Activated T-cell treated with anti-CD3 and anti-CD28 coated beads, Interleukin-2, amount 50 U/mL, for 1 hour (primary cell): Measurements from ENCODE around the gene SEMA5A.

Experiments used
- DNase-seq: peaks from one replicate; pipeline ENCODE4 v3.0.0-alpha.2; 2020

The SEMA5A gene

DNA sequence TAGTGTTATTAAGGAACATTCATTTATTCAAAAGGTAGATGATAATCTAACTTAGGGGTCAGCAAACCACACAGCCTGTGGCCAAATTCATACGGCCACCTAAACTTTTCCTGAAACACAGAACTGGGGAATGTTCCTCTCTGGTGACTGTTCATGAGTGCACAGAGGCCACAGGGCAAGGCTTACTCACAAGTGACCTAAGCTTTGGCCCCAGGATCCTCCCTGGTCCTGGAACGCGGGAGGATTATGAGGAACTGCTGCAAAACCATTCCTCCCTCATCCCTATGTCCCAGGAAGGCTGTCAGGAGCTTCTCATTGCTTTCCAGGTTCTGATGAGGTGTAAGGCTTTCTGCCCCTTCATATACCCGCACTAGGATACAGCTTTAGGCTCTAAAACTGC, 397.6 kb downstream of the SEMA5A start:
- no peak for DNase-seq

- DNase-seq = no peak
Observed at GRCh38 chr5:9140711-9141110, 405.2 kb downstream of the SEMA5A start.

- no peak for DNase-seq
Observed at GRCh38 chr5:9140202-9140601, 405.7 kb downstream of the SEMA5A start.

DNA sequence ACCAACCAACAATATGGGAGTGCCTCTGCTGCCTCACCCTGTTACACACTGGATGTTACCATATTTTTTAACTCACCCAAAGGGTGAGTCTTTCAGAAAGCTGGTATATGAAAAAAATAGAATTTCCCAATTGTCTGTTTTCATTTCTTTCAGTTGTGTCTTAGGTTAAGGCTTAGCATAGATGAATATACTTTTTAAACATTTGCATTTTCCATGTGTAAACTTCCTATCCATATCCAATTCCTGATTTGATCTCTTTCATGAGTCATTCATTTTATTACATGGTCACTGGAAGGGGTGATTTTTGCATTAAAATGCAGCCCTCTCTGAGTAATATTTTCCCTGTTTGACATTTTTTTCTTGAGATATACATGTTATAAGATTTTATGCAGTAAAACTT, 406.5 kb downstream of the SEMA5A start:
- no peak for DNase-seq

DNA sequence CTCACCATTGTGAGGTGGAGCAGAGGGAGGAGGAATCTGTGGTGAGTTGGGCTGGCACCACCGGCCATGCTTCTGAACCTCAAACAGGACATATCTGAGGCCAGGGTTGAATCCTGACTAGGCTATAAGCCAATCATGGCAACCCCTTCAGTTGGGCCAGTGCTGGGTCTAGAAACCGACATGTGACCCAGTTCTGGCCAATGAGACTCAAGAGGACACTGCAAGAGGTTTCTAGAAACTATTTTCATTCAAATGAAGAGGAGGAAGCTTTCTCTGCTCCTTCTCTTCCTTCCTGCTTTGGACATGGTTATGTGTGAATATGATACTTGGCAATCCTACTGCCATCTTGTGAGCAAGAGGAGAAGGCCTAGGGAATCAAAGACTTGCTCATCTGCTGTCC, 417.7 kb downstream of the SEMA5A start:
- no peak for DNase-seq

DNA sequence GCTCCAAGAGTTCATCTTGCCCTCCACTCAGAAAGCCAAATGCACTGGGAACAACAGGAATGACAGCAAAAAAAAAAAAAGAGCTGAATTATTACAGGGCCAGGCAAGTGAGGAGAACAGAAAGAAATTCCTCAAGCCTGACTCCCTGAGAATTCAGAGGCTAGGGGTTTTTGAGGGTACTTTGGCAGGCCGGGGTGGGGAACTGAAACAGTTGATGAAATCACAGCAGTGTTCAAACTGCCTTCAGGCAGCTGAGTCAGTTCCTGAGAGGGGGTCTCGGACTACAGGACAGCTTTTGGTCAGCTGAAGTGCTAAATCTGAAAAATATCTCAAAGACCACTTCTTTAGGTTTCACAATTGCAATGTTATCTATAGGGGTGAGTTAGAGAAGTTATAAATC, 419.4 kb downstream of the SEMA5A start:
- DNase-seq = no peak

GRCh38 chr5:9125852-9126251, 420.0 kb downstream of the SEMA5A start:
- no peak for DNase-seq

GRCh38 chr5:9124838-9125237, 421.0 kb downstream of the SEMA5A start:
- no peak for DNase-seq

DNA sequence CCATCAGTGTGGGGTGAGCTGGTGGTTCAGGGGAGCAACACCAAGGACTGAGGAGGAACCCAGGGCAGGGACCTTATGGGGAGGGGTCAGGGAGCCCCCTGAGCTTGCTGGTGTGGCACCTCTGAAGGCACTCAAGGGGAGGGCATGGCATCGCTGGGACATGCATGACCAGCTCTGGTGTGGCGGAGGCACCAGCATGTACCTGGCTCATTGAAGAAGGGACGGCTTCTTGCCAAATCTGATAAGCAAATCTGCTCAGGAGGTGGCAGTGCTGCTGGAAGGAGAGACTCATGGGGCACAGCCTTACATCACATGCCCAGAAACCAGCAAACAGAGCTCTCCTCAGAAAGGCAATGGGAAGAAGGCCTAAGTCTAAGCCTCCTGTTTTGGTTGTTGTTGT, 421.8 kb downstream of the SEMA5A start:
- DNase-seq = no peak

DNA sequence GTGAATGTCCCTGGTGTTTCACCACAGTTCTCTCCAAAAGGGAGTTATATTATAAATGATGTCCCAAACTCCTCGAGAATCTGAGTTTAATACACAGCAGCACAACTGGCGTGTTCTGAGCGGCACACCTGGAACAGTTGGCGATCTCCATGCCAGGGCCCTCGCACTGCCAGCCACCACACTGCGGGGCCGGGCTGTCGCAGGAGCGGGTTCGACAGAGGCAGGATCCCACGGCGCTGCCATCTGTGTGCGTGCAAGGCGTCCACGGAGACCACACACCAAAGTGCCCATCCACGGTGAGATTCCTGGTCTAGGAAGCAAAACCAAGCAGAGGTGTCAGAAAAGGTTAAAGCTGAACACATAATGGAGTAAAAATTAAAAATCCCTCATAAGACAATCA, 423.3 kb downstream of the SEMA5A start:
- DNase-seq = no peak

- no peak for DNase-seq
Observed at GRCh38 chr5:9121597-9121996, 424.3 kb downstream of the SEMA5A start.

DNA sequence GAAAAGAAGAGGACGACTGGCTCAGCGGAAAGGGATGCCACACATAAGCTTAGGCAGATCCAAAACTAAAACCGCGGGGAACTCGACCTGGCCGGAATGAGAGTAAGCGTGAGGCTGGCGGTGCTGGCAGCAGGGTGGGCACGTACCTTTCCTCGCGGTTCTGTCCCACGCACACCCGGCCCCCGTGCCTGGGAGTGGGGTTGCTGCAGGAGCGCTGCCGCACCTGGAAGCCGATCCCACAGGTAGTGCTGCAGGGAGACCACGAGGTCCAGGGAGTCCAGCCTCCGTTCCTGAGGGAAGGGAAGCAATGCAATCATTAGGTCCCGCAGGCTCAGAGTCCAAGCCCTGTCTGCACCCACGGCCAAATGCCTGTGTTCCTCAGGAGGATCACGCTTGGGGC, 427.0 kb downstream of the SEMA5A start:
- DNase-seq = no peak

DNA sequence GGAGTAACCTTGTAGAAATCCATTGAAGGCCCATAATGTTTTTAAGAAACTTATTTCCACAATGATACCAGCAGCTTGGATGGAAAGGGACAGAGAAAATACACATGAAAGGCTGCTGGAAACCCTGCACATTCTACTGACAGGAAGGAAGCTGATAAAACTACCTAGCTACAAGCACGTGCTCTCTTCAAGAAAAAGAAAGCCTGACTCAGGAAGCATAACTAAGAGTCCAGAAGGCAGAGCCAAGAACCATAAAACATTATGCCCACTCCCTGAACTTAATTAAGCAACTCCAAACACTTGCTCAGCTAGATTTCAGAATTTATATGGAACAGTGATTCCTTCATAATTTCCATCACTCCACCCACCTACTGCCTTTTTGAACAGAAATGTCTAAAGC, 430.8 kb downstream of the SEMA5A start:
- DNase-seq = no peak

- DNase-seq = no peak
Observed at GRCh38 chr5:9112520-9113291, 433.2 kb downstream of the SEMA5A start.

GRCh38 chr5:9108162-9108561, 437.7 kb downstream of the SEMA5A start:
- DNase-seq = no peak

DNA sequence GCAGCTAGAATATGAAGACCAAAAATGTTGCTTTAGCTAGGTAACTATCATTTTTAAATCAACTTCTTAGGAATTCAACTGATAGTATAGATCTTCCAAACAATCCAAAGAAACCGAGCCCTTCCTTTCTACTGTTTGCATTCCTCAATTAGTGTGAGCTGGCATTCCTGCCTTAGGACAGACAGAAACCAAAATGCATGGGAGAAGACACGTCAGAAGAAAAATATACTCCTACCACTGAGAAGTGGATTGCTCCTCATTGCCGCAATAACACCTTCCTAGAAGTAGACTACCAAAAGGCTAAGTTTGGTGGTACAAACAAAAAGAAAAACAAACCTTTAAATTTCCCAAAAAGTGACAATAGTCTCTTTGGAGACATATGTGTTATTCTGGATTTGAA, 440.0 kb downstream of the SEMA5A start:
- no peak for DNase-seq

GRCh38 chr5:9104571-9105339, 441.1 kb downstream of the SEMA5A start:
- DNase-seq = no peak

GRCh38 chr5:9103290-9103689, 442.6 kb downstream of the SEMA5A start:
- no peak for DNase-seq

- DNase-seq = no peak
Observed at GRCh38 chr5:9099689-9100088, 446.2 kb downstream of the SEMA5A start.

- DNase-seq = no peak
Observed at GRCh38 chr5:9098990-9099389, 446.9 kb downstream of the SEMA5A start.

DNA sequence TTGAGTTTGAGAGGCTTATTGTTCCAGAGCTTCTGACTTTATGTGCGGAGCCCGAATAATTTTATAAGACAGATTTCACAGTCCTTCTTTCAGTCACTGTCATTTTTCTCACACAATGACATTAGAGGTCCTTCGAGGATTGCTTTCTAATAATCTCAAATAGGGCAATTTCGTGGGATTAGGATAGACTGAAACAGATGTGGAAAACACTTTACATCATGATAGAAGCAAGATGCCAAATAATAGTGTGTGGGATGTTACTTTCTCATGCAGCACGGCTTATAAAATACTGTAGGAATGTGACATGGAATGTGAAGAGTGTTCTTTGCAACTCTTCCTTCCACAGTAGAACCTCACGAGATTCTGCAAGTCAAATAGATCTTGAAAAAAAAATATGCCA, 451.3 kb downstream of the SEMA5A start:
- no peak for DNase-seq

- no peak for DNase-seq
Observed at GRCh38 chr5:9091896-9092662, 453.8 kb downstream of the SEMA5A start.

- DNase-seq = no peak
Observed at GRCh38 chr5:9090381-9091026, 455.4 kb downstream of the SEMA5A start.
